Prostate gland (tissue), 2 donors: Measurements from ENCODE around the gene EDAR.

Experiments used
- CTCF ChIP-seq, 4 experiments: fragments of 200-600 bp in 2 of 4; fragments of 450-650 bp in 2 of 4; sonication (generic) in 2 of 4; IDR thresholded peaks; 1 replicate in 3 of 4; 2 replicates in 1 of 4; pipeline ENCODE4 v1.5.1; 2016 to 2019; ENCODE audit warnings: antibody characterized with exemption in 4 of 4, mild to moderate bottlenecking in 2 of 4, moderate library complexity in 2 of 4
- POLR2A ChIP-seq: fragments of 450-650 bp; IDR thresholded peaks from one replicate; pipeline ENCODE4 v1.6.1; 2016; ENCODE audit warnings: antibody characterized with exemption, mild to moderate bottlenecking
- POLR2AphosphoS5 ChIP-seq: sonication (generic); formaldehyde crosslinking; IDR thresholded peaks from one replicate; pipeline ENCODE4 v1.6.1; 2017; ENCODE audit warnings: antibody characterized with exemption

GRCh38 chr2:108942231-108942825, 46.7 kb downstream of the EDAR start:
- no peak for TF ChIP-seq CTCF (IDR thresholded peaks at IDR 0.05)
- no peak for TF ChIP-seq POLR2A
- TF ChIP-seq POLR2AphosphoS5, result no peak
